22Rv1 (cell line): ENCODE data around the gene RAP1GAP.
A peak's percentile ranks its signal among the peaks of the same experiment; 100 is the strongest.

Experiments used
- H3K27ac ChIP-seq: fragments of 450-650 bp; 2 replicates; pipeline ENCODE4 v1.5.1; 2017
- ZFX ChIP-seq: fragments of 450-650 bp; IDR thresholded peaks from 2 replicates; pipeline ENCODE4 v1.6.1; 2017; ENCODE audit warnings: antibody characterized with exemption, borderline replicate concordance
- TF ChIP-seq, protein P1 (sequence below): fragments of 450-650 bp; IDR thresholded peaks from 2 replicates; pipeline ENCODE4 v1.5.1; 2017; ENCODE audit warnings: mild to moderate bottlenecking

Gene RAP1GAP

DNA sequence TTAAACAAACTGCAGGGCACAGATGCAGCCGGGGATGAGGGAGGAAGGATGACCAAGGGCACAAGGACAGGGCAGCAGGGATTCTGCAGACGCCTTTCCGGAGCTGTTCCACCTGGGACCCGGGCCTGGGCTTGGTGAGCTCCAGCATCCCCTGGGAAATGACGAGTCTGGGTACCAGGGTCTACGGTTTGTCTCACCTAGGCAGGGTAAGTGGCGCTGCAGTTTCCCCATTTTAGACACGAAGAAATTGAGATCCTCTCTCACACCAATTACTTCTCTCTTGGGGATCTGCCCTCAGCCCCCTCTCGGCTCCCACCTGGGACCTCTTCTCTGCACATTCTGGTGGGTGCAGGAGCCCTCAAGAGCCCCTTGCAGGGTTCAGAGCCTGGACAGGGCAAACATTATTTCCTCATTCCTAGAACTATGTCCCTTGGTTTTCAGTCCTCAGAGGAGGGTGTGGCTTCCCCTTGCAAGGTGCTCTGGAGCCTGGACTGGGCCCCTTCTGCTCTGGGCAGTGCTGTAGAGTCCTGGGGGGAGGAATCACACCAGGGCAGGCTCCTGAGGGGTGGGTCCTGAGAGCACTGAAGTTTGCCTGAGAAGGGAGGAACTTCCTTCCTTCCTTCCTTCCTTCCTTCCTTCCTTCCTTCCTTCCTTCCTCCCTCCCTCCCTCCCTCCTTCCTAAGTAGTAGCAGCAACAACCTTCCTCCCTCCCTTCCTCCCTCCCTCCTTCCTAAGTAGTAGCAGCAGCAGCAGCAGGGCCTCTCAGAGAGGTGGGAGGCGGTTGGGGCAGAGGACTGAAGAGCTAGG lies 16.0 kb downstream of the RAP1GAP start:
- TF ChIP-seq, protein P1, sequence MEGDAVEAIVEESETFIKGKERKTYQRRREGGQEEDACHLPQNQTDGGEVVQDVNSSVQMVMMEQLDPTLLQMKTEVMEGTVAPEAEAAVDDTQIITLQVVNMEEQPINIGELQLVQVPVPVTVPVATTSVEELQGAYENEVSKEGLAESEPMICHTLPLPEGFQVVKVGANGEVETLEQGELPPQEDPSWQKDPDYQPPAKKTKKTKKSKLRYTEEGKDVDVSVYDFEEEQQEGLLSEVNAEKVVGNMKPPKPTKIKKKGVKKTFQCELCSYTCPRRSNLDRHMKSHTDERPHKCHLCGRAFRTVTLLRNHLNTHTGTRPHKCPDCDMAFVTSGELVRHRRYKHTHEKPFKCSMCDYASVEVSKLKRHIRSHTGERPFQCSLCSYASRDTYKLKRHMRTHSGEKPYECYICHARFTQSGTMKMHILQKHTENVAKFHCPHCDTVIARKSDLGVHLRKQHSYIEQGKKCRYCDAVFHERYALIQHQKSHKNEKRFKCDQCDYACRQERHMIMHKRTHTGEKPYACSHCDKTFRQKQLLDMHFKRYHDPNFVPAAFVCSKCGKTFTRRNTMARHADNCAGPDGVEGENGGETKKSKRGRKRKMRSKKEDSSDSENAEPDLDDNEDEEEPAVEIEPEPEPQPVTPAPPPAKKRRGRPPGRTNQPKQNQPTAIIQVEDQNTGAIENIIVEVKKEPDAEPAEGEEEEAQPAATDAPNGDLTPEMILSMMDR = no peak
- TF ChIP-seq ZFX = no peak
- H3K27ac ChIP-seq = peak overlapping the region; percentile 58

DNA sequence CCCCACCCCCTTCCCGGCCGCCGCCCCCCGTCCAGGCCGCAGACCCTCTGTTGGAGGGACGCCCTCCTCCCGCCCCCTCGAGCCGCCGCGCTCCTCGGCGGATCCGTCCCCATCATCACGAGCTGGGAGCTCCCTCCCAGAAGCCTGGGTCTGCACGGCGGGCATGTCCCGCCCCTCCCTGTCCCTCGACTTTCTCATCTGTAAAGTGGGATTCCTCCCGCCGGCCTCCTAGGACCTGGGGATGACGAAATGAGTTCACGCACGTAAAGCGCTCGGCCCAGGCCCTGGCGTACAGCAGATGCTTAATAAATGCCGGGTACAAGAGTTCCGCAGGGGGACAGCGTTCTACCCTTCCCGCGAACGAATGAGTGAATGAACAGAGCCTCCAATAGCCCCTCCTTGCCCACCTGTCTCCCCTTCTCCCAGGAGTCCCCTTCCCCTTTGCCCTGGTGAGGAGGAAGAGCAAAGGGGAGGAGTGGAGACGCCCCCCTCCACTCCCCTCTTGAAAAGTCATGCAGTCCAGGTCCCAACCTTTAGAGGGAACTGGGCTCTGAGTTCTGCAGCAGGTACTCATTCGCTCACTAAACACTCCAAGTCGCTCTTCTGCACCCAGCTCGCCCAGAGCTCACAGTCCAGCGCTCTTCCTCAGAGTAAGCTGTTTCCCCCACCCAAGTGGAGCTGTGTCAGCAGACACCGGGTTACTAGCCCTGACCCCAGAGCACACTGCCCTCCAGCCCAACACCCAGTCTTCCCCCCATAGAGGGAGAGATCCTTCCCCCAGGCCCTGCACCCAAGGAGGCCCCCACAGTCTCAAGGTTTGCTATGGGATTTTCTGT lies 16.8 kb downstream of the RAP1GAP start:
- TF ChIP-seq ZFX = no peak
- TF ChIP-seq, protein P1 = no peak
- peak overlapping the region; percentile 58 for H3K27ac ChIP-seq

DNA sequence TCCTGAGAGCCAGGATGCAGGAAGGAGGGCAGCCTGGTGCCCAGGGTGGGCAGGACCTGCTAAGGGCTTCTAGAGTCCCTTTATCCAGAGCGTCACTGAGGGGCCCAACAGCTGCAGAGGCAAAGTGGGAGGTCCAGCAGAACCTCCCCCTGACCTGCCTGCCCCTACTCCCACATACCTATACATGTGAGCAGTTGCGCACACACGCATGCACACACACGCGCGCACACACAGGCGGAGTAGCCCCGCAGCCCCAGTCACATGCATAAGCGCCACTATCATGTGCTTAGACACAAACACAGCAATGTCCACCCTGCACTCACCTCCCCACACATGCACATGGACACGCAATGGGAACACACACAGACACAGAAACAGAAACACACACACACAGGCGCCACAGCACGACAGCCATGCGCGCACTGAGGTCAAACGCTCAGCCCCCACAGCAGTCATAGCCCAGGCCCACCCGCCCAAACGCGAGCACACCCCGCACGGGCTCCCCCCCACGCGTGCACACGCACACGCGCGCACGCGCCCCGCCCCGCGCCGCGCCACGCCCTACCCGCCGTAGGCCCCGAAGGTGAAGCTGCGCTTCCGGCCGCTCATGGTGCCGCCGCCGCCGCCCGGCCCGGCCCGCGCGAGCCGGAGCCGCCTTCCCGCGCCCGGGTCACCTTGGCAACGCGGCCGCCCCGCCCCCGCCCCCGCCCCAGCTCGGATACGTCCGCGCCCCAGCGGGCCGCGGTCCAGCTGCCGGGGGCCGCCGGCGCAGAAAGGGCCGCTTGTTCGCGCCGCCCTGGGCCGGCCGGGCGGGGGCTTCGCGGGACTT lies 17.7 kb downstream of the RAP1GAP start:
- no peak for TF ChIP-seq ZFX
- TF ChIP-seq, protein P1 = no peak
- H3K27ac ChIP-seq = peak overlapping the region; percentile 58

DNA sequence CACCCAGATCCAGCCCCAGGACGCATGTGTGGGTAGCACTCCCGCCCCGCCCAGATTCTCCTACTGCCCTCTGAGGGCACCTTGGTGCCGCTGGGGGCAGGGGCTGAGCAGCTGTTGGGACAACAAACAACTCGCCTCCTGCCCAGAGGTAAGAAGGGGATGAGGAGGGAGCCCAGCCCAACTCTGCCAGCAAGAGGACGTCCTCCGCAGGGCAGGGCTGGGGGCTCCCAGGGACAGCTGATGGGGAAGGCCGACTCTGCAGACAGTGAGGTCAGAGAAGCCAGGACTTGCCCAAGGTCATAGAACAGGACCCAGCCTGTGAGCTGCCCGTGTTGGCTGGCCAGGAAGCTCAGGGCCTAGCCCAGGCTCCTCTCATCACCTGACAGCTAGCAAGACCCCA lies 18.8 kb downstream of the RAP1GAP start:
- peak overlapping the region; percentile 58 for H3K27ac ChIP-seq
- no peak for TF ChIP-seq ZFX
- TF ChIP-seq, protein P1 = no peak

DNA sequence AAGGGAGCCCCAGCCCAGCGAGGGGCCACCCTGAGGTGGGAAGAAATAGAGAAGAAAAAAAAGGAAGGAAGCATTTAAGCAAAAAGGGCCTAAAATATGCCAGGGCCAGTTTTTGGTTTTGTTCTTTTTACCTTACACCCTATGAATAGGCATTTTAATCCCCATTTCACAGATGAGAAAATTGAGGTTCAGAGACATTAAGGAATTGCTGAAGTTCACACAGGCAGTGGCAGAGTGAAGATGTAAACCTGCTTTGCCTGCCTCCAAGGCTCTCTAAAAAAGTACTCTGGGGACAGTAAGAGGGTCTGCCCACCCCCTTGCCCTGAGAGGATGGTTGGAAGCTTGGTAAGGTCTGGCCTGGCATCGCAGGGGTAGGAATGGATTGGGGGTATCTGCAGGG lies 19.8 kb downstream of the RAP1GAP start:
- no peak for TF ChIP-seq ZFX
- TF ChIP-seq, protein P1 = no peak
- H3K27ac ChIP-seq = no peak overlapping the region

DNA sequence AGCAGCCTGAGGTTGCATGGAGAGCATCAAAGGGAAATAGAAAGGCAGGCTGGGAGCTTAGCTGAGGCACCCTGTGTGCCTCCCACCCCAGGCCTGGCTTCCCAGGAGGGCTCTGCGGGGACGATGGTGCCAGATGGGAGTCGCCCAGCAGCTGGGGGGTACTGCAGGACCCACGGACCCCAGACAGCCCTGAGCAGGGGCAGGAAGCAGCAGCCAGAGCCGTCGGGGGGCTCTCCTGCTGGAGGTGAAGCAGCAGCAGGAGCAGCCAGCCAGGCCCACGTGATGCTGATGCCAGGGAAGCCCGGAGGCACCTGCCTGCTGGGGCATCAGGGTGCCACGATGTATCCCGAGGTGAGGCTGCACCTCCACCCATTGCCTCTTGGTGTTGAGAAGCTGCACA lies 20.4 kb downstream of the RAP1GAP start:
- TF ChIP-seq, protein P1 = no peak
- no peak for TF ChIP-seq ZFX
- H3K27ac ChIP-seq = no peak overlapping the region
